GM23248 (cell line): ENCODE data around the gene MRPL49. TPM values are rescaled to one million over a fixed set of nuclear protein-coding genes. Genes with fewer than 3 reads are reported as not detected.

Experiments
- DNase-seq: peaks from one replicate; pipeline ENCODE4 v3.0.0-alpha.2; 2015
- H2AFZ ChIP-seq: fragments of 200-600 bp; sonication (generic); 2 replicates; pipeline ENCODE4 v1.6.1; 2016; ENCODE audit warnings: antibody characterized with exemption
- H3F3A ChIP-seq: fragments of 200-600 bp; sonication (generic); 2 replicates; pipeline ENCODE4 v1.6.1; 2016; ENCODE audit warnings: mild to moderate bottlenecking, antibody characterized with exemption, mixed run types; ENCODE audit not compliant: insufficient read depth
- H3K27ac ChIP-seq: fragments of 200-600 bp; sonication (generic); 2 replicates; pipeline ENCODE4 v1.5.1; 2016; ENCODE audit warnings: mild to moderate bottlenecking
- H3K27me3 ChIP-seq: fragments of 200-600 bp; sonication (generic); replicated peaks from 2 replicates; pipeline ENCODE4 v1.6.1; 2016; ENCODE audit warnings: mild to moderate bottlenecking; ENCODE audit not compliant: insufficient read depth
- H3K36me3 ChIP-seq: fragments of 200-600 bp; sonication (generic); 2 replicates; pipeline ENCODE4 v1.6.1; 2016; ENCODE audit warnings: low read depth, mild to moderate bottlenecking
- H3K4me1 ChIP-seq: fragments of 200-600 bp; sonication (generic); 2 replicates; pipeline ENCODE4 v1.6.1; 2016; ENCODE audit warnings: mild to moderate bottlenecking; ENCODE audit not compliant: insufficient read depth
- H3K4me2 ChIP-seq: fragments of 200-600 bp; sonication (generic); one replicate; pipeline ENCODE4 v1.6.1; 2016; ENCODE audit warnings: mild to moderate bottlenecking; ENCODE audit not compliant: unreplicated experiment
- H3K4me3 ChIP-seq: fragments of 200-600 bp; sonication (generic); 2 replicates; pipeline ENCODE4 v1.5.1; 2016; ENCODE audit warnings: mild to moderate bottlenecking
- H3K79me2 ChIP-seq: fragments of 200-600 bp; sonication (generic); 2 replicates; pipeline ENCODE4 v1.6.1; 2016; ENCODE audit warnings: mild to moderate bottlenecking; ENCODE audit not compliant: insufficient read depth
- H3K9ac ChIP-seq: fragments of 200-600 bp; sonication (generic); 2 replicates; pipeline ENCODE4 v1.6.1; 2016; ENCODE audit warnings: mild to moderate bottlenecking
- H3K9me2 ChIP-seq: fragments of 200-600 bp; sonication (generic); 2 replicates; pipeline ENCODE4 v1.6.1; 2016; ENCODE audit warnings: mixed run types, mild to moderate bottlenecking, moderate library complexity; ENCODE audit not compliant: insufficient read depth
- H3K9me3 ChIP-seq: fragments of 200-600 bp; sonication (generic); one replicate; pipeline ENCODE4 v1.6.1; 2017; ENCODE audit warnings: low read depth
- H4K20me1 ChIP-seq: fragments of 200-600 bp; sonication (generic); 2 replicates; pipeline ENCODE4 v1.6.0; 2016; ENCODE audit not compliant: insufficient read depth
- EZH2 ChIP-seq: fragments of 200-600 bp; sonication (generic); IDR thresholded peaks from 2 replicates; pipeline ENCODE4 v1.6.1; 2018; ENCODE audit warnings: antibody characterized with exemption, mild to moderate bottlenecking; ENCODE audit not compliant: insufficient read depth, poor library complexity, severe bottlenecking
- EZH2phosphoT487 ChIP-seq: fragments of 200-600 bp; sonication (generic); IDR thresholded peaks from 2 replicates; pipeline ENCODE4 v1.6.1; 2018; ENCODE audit warnings: antibody characterized with exemption, moderate library complexity, mild to moderate bottlenecking, low read depth; ENCODE audit not compliant: insufficient read depth
- WGBS, 2 experiments: methylation state at CpG; one replicate each; pipeline ENCODE4 v1.1.6; 2015 to 2017; ENCODE audit warnings: low lambda C conversion rate in 2 of 2, low coverage in 1 of 2; ENCODE audit errors: missing lambda C conversion rate in 2 of 2; 5-methylcytosine and 5-hydroxymethylcytosine counted together
- in situ Hi-C: fragments of 300-500 bp; cut with MboI; formaldehyde crosslinking; loops from 2 replicates; pipeline ENCODE4 v1.15.0; 2020
- polyA plus RNA-seq: library from polyadenylated mRNA; unstranded; fragments of >200 nt; fragmentation: Nextera tagmentation; extraction: Ambion mirVana; gene quantifications from 2 replicates; pipeline ENCODE4 v1.2.1, GENCODE V29; 2016
- total RNA-seq: library from RNA; depleted of rRNA; stranded (reverse); fragments of >200 nt; shearing (Covaris generic); gene quantifications from 2 replicates; pipeline ENCODE4 v1.2.3, GENCODE V29; 2014

MRPL49 gene
- total and polyA plus RNA-seq, 2 experiments from 2014 or later = 53.3 to 78.4 TPM

- Histone ChIP-seq H3K36me3 (0 out of 2 replicates have a peak, but pooled peaks cover 7% of the 10 kb centered on the region), H3K9me2 (no peaks in the 10 kb centered on the region), H3K4me3 (no peak overlapping the region), H3K4me2 (no peak overlapping the region), H3K27ac (no peak overlapping the region), H3K9me3 (no peaks in the 10 kb centered on the region), H3K79me2 (peaks cover 18% of the 10 kb centered on the region), H3K4me1 (peaks cover 17% of the 10 kb centered on the region; the same call in 1 of the 2 replicates), H3F3A (peaks cover 17% of the 10 kb centered on the region), H3K27me3 (no peaks in the 10 kb centered on the region), H4K20me1 (no peaks in the 10 kb centered on the region), H2AFZ (no peak overlapping the region), H3K9ac (no peak overlapping the region)
- in situ Hi-C loops = no loop called here
- DNase-seq = no peak
- WGBS, 2 experiments = 53 to 64% methylated on average over 6 of the region's 6 CpGs
- no peak for TF ChIP-seq EZH2
- no peak for TF ChIP-seq EZH2phosphoT487
Measured at GRCh38 chr11:65113839-65114238, 8.3 kb upstream of the MRPL49 start.

GRCh38 chr11:65114538-65115171, 7.5 kb upstream of the MRPL49 start:
- TF ChIP-seq EZH2 = no peak
- no peak for TF ChIP-seq EZH2phosphoT487
- Histone ChIP-seq H3F3A (peaks cover 25% of the 10 kb centered on the region), H3K9me2 (no peaks in the 10 kb centered on the region), H3K9ac (no peak overlapping the region), H2AFZ (no peak overlapping the region), H3K4me3 (no peak overlapping the region), H3K9me3 (no peaks in the 10 kb centered on the region), H3K4me2 (no peak overlapping the region), H3K4me1 (peaks cover 17% of the 10 kb centered on the region; the same call in 1 of the 2 replicates), H3K79me2 (peaks cover 26% of the 10 kb centered on the region), H4K20me1 (no peaks in the 10 kb centered on the region), H3K27ac (no peak overlapping the region), H3K27me3 (no peaks in the 10 kb centered on the region), H3K36me3 (peaks cover 10% of the 10 kb centered on the region)
- DNase-seq = no peak
- in situ Hi-C loops = no loop called here
- 82 to 86% methylated on average over 11 of the region's 11 CpGs for WGBS, 2 experiments

GRCh38 chr11:65115361-65116082, 6.6 kb upstream of the MRPL49 start:
- DNase-seq = no peak
- Histone ChIP-seq H3K9me2 (no peaks in the 10 kb centered on the region), H3K4me2 (peak overlapping the region; percentile 84), H4K20me1 (no peaks in the 10 kb centered on the region), H2AFZ (no peak overlapping the region), H3K9me3 (no peaks in the 10 kb centered on the region), H3K27me3 (no peaks in the 10 kb centered on the region), H3K4me3 (no peak overlapping the region), H3K9ac (peak overlapping the region; percentile 96), H3K27ac (no peak overlapping the region), H3K4me1 (peaks cover 17% of the 10 kb centered on the region; the same call in 1 of the 2 replicates), H3K36me3 (peaks cover 19% of the 10 kb centered on the region), H3F3A (peaks cover 32% of the 10 kb centered on the region), H3K79me2 (peaks cover 34% of the 10 kb centered on the region)
- no peak for TF ChIP-seq EZH2phosphoT487
- no peak for TF ChIP-seq EZH2
- 85 to 91% methylated on average over 20 to 21 of the region's 21 CpGs for WGBS, 2 experiments
- in situ Hi-C loops = no loop called here

- H4K20me1 ChIP-seq = no peaks in the 10 kb centered on the region
- 20 to 21% methylated on average over 56 to 65 of the region's 68 CpGs for WGBS, 2 experiments
- H3K9me3 ChIP-seq = no peaks in the 10 kb centered on the region
- no peaks in the 10 kb centered on the region for H3K27me3 ChIP-seq
- H3K36me3 ChIP-seq = peaks cover 25% of the 10 kb centered on the region
- H2AFZ ChIP-seq = peak overlapping the region; percentile 53
- peak; percentile 96 for DNase-seq
- H3K4me1 ChIP-seq = peaks cover 23% of the 10 kb centered on the region
- peak overlapping the region; percentile 94 for H3K27ac ChIP-seq
- H3K4me3 ChIP-seq = peak overlapping the region; percentile 84
- peaks cover 35% of the 10 kb centered on the region for H3F3A ChIP-seq
- H3K9ac ChIP-seq = peak overlapping the region; percentile 96
- TF ChIP-seq EZH2 = no peak
- TF ChIP-seq EZH2phosphoT487 = no peak
- peak overlapping the region; percentile 84 for H3K4me2 ChIP-seq
- peaks cover 45% of the 10 kb centered on the region for H3K79me2 ChIP-seq
- H3K9me2 ChIP-seq = no peaks in the 10 kb centered on the region
- in situ Hi-C loops = no loop called here
Measured at GRCh38 chr11:65116370-65117205, 5.5 kb upstream of the MRPL49 start.
